GM12878 (cell line): ENCODE measurements around the gene MTTP.

Experiments used
- E2F8 ChIP-seq: fragments of 450-650 bp; IDR thresholded peaks from 2 replicates; pipeline ENCODE4 v1.6.1; 2018; ENCODE audit warnings: mild to moderate bottlenecking, low read depth, moderate library complexity; ENCODE audit not compliant: partially characterized antibody
- EZH2 ChIP-seq: IDR thresholded peaks from 2 replicates; pipeline ENCODE4 v1.6.1; 2012; ENCODE audit warnings: low read depth, mild to moderate bottlenecking, control low read depth, inconsistent platforms, low read length, borderline replicate concordance; ENCODE audit not compliant: control insufficient read depth
- POLR2AphosphoS5 ChIP-seq: IDR thresholded peaks from 2 replicates; pipeline ENCODE4 v1.6.1; 2011; ENCODE audit warnings: mild to moderate bottlenecking, low read length, inconsistent platforms

GRCh38 chr4:99606716-99607115 lies 32.1 kb downstream of the MTTP start:
- no peak for TF ChIP-seq EZH2
- TF ChIP-seq E2F8: no peak
- no peak for TF ChIP-seq POLR2AphosphoS5
